NCI-H146 treated with DMSO at 0.1 percent for 48 hours (cell line): ENCODE data around the gene R3HDML.

Experiments used
- DNase-seq: peaks from one replicate; lab custom pipeline; 2025; ENCODE audit not compliant: unreplicated experiment; lab: John Stamatoyannopoulos, UW

The R3HDML gene

GRCh38 chr20:44361021-44361420 is 24.2 kb downstream of the R3HDML start:
- no peak for DNase-seq

- DNase-seq: no peak
These were observed 25.7 kb downstream of the R3HDML start for GRCh38 chr20:44362466-44362940.

DNA sequence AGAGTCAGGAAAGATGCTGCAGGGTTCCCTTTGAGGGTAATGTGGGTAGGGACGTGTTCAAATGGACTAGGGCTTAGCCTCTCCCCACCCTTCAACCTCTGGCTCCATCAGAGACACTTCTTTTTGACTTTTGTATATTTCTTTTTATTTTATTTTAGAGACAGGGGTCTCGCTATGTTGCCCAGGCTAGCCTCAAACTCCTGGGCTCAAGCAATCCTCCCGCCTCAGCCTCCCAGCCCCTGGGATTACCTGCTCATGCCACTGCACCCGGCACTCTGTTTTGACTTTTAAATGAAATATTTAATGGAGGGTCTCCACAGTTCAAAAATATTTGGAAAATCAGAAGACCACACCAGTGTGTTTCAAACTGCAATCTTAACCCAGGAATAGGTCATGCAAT is 27.2 kb downstream of the R3HDML start:
- no peak for DNase-seq

- DNase-seq: no peak
These were observed 27.9 kb downstream of the R3HDML start for GRCh38 chr20:44364780-44365179.

GRCh38 chr20:44367746-44368145 is 30.9 kb downstream of the R3HDML start:
- no peak for DNase-seq

GRCh38 chr20:44370639-44371218 is 33.9 kb downstream of the R3HDML start:
- no peak for DNase-seq

DNA sequence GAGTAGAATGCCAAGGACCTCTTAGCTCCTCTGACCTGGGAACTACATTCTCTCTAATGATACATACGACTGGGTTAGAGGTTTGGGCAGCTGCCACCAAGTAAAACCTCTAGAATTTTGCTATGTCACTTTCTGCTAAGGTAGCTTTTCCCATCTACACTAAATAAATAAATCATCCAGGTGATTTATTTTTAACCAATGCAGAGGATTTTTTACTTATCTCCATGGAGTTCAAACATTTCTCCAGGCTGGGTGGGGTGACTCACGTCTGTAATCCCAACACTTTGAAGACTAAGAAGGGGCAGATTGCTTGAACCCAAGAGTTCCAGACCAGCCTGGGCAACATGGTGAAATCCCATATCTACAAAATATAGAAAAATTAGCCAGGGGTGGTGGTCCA is 45.8 kb downstream of the R3HDML start:
- DNase-seq: no peak

- DNase-seq: peak; percentile 72
These were observed 47.7 kb downstream of the R3HDML start for GRCh38 chr20:44384423-44385027.

DNA sequence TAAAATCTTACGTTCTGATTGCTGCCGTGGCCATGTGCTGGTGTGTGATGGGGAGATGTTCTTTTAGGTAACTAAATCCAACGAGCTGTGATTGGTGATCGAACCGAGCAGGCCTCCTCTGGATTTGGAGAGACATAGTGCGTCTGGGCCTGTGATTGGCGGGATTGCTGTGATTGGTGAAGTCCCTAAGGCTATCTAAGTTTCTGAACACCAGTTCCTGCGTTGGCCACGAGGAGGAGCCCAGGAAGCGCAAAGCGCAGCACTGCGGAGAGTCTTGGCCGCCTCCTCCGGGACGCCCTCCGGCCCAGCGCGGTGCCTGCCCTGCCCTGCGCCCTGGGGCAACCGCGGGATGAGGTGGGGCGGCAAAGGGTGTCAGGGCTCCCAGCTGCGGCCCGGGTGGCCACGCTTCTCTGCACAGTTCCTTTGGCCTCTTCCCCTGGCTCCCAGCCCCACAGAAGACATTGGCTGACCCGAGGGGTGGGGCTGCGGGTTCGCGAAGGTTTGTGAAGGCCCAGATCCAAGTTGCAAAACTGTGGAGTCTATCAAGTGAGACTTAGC is 51.7 kb downstream of the R3HDML start:
- DNase-seq: peak; percentile 57

GRCh38 chr20:44389871-44390270 is 53.0 kb downstream of the R3HDML start:
- DNase-seq: no peak

DNA sequence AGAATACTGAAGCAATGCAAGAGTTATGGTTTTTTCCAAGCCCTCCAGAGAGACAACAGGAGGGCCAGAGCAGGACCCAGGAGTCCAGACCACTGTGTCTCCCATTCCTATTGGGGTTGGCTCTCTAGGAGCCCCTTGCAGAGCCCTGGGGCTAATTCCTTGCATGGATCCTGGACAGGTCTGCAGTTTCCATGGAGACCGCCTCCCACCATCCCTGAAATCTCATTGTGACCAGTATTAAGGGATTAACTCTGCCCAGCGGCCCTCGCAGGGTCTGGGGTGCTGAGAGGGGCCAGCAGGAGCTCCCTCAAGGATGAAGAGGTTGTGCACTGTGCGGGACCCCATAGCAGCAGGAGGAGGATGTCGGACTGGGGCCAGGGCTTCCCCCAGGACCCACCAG is 53.4 kb downstream of the R3HDML start:
- no peak for DNase-seq

- DNase-seq: no peak
These were observed 55.4 kb downstream of the R3HDML start for GRCh38 chr20:44392088-44392775.

DNA sequence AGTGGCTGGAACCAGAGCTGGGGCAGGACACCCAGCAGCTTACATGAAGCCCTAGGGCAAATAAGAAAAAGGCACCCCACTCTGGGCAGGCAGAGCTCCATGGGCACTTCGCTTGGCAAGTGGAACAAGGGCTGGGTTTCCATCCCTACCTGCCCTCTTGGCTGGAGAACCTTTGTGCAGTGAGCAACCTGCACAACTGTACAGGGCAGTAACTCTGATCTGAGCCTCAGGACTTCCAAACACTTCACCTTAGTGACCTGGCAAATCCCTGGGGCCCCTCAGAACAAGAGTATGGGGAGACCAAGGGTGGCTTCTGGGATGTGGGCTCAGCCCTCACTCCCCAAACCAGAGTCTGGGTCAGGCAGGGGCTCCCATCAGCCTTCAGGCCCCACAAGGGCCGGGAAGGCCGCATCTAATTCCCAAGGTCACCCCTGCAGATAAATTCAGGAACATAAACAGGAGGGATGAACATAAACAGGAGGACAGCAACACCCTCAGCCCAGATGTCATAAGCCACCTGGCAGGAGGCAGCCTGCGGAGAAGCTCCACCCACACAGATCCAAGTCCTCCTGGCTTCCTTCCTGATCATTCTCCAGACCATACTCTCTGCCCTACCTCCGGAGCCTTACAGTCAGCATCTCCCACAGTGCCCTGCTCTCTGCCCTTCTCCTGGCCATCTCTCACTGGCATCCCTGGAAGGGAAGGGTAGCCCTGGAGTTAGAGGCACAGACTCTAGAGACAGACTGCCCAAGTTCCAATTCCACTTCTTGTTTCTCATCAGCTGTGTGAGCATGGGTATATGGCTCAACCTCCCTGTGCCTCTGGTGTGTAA is 56.1 kb downstream of the R3HDML start:
- DNase-seq: no peak

DNA sequence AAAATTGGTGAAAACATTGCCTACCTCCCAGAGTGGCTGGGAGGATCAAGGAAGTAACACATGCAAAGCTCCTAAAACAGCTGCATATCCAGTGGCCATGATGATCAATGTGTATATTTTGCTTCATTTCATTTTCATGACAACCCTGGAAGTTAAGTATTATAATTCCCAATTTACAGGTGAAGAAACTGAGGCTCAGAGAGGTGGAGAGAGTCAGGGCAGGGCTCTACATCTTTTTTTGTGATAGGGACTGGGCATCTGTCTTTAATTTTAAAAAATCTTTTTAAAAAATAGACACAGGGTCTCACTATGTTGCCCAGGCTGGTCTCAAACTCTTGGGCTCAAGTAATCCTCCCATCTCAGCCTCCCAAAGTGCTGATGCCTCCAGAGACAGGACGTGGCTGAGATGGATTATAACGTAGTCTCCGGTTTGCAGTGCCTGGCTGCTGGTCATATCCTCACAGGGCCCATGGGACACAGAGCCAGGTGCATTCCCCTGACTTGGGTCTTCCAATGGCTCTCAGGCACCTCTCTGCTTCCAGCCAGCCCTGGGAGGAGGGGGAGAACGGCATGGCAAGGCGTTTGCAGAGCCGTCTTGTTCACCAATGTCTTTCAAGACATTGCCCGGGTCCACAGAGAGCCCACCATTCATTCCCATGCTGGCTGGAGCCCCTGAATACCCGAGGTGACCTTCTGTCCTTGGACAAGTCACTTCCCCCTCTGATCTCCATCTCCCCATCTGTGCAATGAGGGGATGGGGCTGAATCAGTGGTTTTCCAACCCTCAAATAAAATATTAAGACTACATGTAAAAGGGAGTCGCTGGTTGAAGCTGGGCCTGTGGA is 57.0 kb downstream of the R3HDML start:
- DNase-seq: no peak

DNA sequence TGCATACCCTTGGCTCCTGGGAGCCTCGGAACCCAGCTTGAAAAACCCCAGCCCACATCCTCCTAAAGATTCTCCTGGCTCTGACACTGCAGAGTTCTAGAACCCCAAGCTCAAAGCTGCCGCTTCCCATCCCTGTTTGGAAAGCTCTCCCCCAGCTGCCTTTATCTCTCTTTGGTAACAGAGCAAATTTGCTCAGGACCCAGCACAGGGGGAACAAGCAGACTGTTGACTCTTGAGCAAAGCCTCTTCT is 57.5 kb downstream of the R3HDML start:
- no peak for DNase-seq

DNA sequence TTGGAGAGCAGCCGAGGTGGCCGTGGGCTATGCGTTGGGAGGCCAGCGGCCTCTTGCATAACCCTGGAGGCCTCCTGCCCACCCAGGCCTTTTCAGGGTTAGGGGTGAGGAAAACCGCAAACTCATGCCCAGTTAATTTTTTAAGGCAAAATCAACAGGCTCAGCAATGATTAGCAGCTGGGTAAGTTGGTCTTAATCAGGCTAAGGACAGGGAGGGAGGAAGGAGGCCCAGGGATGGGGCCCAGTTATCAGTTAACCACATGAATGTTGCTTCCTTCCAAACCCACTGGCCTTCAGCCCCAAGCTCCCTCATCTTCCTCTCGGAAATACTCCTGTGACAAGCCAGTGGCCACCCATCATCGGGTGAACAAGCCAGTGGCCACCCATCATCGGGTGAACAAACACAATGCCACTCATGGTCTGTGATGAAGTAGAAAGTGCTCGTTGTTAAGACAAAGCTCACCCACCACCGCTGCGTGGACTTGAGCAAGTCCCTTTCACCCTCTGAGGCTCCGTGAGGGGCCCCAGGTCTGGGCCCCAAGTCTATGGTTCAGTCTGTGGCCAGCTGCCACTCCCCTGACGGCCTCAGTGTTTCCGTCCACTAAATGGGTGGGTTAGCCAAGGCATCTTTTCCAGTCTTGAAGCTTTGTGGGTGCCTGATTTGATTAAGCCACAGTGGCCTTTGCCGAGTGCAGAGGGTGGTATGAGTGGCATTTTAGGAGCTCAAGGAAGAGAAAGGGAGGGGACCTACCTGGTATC is 58.0 kb downstream of the R3HDML start:
- no peak for DNase-seq

DNA sequence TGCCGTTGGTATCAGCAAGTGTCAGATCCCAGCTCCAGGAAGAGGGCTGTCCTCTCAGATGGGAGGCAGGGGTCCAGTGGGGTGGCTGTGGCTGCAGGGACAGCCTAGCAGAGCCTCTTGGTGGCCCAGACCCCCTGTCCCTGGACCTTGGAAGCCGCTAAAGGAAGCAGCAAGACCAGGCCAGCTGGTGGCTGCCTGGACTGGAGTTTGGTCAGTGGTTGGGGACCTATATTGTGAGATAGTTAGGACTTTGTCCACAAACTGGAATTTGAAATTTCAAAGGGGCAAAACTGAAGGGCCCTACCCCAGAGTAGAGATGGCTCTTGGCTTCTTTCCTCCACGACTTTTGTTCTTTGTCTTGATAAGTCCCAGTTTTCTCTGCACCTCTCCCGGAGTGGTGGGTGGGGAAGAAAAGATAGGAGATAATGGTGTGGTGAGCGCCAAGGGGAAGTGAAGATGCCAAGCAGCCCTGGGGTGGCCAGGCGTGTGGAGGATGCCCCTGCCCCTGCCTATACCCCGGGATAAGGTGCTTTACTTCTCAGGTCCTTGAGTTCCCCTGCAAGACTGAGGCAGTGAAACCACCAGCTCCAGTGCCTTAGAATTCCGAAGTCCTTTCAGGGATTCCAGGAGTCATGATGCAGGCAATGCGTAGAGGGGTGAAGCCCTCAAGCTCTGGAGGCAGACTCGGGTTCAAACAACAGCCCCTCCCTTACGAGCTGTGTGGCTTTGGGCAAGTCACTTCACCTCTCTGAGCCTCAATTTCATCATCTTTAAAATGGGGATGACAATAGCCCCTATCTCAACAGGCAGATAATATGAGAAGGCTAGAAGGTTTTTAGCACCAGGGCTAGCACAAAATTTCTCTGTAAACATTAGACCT is 58.9 kb downstream of the R3HDML start:
- DNase-seq: no peak

DNA sequence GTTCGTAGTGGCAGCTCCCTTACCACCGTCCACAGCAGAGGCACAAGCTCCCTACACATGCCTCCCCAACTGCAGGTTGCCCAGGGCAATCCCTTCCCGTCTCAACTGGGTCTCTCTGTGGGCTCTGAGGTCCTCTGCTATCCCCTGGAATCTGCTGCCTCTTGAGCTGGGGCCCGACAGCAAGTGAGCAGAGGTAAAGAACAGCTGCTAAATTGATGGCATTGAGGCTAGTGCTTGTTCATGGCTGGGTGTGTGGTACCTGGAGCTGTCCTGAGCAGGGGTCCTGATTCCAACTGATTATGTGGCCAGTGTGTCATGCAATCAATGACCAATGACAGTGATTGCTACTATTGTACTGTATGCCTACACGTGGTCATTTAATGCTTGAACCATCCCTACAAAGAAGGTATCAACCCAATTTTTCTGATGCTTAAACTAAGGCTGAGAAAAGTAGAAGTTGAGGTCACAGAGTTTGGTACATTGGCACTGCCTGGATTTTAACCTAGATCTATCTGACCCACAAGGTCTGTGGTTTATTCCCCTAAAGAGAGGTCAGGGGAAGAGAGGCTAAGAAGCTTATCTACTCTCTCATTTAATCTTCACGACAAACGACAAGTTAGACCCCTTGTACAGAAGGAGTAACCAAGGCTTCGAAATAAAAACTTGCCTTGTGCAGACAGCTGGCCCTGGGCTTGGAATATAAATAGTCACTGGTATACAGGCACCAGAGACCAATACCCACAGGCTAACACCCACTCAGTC is 59.7 kb downstream of the R3HDML start:
- DNase-seq: no peak
